Stimulated activated CD8-positive, alpha-beta memory T cell treated with anti-CD3 and anti-CD28 coated beads, Interleukin-2, amount 100 ng/mL, for 48 hours (primary cell): ENCODE results near the gene RIN1.
A peak's percentile ranks its signal among the peaks of the same experiment; 100 is the strongest.
"Not testable (repeated sequence)": the region's sequence is repeated elsewhere in the genome, so short reads cannot be mapped to it uniquely, and the experiment has no call there.

ENCODE experiments used
- DNase-seq, 2 donors: peaks; one replicate each; pipeline ENCODE4 v3.0.0-alpha.2; 2020; ENCODE audit warnings: low read depth in 2 of 2

RIN1 gene

DNA sequence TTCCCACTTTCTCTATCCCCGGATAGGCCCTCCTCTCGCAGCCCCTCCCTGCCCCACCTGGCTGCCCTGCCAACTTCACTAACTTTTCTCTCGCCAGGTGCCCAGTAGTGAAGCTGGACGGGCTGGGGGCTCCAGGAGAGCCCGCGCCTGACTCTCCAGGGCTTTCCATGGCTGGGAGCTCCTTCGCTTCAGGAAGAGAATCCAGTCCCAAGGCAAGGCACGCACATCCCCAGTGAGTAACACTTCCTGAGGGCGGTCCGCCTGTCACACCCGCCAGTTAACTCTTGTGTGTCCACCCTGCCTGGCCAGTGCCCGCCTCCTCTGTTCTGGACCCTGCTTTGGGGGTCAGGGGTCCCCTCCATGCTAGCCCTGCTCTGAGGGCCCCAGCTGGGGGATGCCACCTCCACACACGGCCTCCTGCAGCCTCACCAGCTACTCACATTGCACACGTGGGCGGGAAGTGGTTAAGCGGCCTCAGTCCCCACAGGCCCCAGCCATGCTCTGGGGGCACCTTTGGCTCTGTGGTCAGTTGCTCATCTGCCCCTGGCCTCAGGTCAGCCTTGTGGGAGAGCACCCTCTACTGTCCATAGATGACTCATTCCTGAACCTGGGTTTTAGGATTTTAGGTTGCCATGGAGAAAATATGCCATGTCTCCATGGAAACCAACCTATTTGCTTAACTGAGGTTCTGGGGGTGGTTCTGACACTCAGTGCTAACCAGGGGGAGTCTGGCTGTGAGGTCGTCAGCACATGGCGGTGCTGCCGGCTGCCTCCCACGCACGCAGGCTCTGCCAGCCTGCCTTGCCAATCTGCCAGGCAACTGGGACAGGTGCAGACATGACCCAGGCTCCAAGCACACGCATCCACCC is at the start of gene RIN1:
Gene RIN1, minus strand, starts transcription at position 201 of the 869 bp plus-strand sequence. Its CDS starts 32 bp downstream, at position 169.
- DNase-seq: peak; percentile 66 to 78

DNA sequence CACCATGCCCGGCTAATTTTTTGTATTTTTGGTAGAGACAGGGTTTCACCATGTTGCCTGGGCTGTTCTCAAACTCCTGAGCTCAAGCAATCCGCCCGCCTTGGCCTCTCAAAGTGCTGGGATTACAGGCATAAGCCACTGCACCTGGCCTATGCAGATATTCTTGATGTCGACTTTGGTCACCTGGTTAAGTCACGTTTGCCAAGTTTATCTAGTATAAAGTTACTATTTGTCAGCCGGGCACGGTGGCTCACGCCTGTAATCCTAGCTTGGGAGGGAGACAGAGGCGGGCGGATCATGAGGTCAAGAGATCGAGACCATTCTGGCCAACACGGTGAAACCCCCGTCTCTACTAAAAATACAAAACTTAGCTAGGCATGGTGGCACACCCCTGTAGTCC is 48.1 kb upstream of the RIN1 start:
- DNase-seq: not testable (repeated sequence)

- not testable (repeated sequence) for DNase-seq
Measured at GRCh38 chr11:66380264-66380663, 44.0 kb upstream of the RIN1 start.

GRCh38 chr11:66373690-66374287 is 37.6 kb upstream of the RIN1 start:
- DNase-seq: not testable (repeated sequence)

DNA sequence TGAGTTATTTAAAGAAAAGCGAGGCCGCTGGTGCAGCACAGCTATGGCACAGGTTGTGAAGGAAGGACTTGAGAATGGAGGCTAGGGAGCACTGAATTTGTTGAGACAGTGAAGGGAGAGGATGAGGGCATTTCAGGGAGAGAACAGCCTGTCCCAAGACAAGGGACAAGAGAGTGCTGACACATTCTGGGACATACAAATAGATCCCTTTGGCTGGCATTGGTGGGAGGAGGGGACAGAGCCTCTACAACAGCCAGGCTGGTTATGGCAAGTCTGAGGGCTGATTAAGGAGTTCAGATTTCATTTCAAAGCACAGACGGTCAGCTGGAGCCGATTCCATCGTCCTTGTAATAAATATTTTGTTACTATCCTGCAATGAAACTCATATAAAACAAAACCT is 37.0 kb upstream of the RIN1 start:
- DNase-seq: no peak

DNA sequence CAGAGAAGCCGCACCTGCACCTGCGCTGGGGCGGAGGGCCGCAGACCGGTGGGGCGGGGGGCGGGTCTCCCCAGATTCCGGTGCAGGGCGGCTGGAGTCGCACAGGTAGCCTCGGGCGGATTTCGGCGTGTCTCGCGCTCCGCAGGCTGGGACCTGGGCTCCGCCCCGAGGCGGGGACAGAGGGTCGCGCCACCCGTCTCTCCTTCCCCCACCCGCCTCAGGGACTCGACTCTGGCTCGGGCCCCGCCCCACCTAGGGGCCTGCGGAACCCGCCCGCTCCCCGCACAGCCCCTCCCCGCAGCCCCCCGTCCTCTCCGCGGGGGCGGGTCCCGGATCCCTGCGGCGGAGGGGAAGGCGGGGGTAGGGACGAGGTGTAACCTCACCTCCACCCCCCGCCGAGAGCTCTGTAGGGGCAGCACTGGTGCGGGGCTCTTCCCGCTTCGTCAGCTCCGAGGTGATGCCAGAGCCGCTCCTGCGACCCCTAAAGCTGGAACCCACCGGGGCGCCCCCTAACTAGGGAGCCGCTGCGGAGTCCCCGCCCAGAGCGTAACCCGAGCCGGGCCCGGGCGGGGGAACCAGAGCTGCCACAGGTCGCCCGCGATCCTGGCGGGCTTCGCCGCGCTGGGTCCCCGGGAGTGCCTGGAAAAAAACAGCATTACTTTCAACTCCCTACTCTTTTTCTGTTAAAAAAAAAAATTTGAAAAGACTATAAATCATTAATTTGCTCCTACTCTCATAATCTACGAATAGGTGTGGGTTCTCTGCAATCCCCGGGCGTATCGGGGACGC is 35.6 kb upstream of the RIN1 start, which contains the start of gene SLC29A2:
Gene SLC29A2, minus strand, starts transcription at position 134 of the 789 bp plus-strand sequence. CDS start 169 bp downstream, outside the sequence.
- peak; percentile 73 to 74 for DNase-seq

DNA sequence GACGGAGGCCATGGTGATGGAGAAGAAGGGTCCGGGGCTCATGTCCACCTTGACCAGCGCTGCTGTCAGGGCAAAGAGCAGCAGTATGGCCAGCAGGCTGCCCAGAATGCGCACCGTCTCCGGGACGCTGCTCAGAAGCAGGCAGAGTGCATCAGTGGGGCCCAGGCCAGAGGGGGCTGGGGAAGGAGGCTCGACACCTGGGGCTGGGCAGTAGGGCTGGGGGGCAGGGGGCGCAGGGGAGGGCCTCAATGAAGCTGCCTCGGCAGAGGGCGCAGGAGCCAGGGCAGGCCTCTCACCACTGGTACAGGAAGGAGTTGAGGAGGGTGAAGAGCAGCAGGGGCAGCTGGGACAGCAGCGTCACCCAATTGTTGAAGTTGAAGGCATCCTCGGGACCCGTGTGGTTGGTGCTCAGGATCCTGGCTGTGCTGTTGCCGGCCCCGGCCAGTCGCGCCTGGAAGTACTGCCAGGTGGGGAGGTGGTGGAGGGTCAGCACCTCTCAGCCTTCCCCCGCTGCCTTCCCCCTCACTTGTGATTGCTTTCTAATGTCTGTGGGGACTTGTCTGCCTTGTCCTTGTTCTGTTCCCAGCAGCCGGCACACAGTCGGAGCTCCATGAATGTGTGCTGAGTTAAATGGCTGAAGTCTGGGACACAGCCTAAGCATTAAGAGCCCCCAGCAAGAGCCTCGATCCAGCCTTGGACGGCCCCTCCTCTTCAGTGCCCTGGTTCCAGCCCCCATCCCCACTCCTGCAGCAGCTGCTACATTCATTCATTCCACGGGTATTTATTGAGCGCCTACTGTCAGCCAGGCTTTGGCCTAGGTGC is 33.0 kb upstream of the RIN1 start:
- no peak for DNase-seq

- no peak for DNase-seq
Measured at GRCh38 chr11:66368484-66368883, 32.2 kb upstream of the RIN1 start.

DNA sequence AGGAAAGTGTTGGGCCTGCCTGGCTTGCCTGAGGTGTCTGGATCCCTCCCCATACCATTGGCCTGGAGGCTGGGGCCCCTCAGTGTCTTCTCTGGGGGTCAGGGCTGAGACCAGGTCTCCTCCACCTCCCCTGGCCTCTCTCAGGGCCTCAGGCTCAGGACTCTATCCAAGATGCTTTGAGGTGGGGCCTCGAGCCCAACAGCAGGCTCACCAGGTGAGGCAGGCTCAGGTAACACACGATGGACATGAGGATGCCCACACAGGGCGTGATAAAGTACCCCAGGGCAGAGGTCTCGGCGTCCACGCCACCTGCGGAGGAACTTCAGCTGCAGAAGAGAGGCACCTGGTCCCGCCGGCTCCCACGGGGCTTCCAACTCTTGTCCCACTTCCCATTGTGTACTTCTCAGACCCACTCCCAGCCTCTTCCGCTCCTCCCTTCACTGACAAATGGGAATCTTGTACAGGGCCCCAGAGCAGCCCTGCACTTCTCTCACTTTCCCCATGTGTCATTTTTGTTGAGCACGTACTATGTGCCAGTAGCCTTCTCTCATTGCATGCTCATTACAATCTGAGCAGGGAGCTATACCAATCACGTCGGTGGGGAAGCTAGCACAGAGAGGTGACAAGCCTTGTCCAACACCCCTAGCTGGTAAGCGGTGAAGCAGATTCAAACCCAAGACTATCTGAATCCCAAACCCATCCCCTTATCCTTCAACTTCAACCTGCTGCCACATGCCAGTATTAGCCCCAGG is 31.5 kb upstream of the RIN1 start:
- no peak for DNase-seq

GRCh38 chr11:66366844-66367477 is 30.7 kb upstream of the RIN1 start:
- DNase-seq: no peak

GRCh38 chr11:66365711-66366619 is 29.7 kb upstream of the RIN1 start:
- DNase-seq: no peak

GRCh38 chr11:66365166-66365565 is 28.9 kb upstream of the RIN1 start:
- no peak for DNase-seq

DNA sequence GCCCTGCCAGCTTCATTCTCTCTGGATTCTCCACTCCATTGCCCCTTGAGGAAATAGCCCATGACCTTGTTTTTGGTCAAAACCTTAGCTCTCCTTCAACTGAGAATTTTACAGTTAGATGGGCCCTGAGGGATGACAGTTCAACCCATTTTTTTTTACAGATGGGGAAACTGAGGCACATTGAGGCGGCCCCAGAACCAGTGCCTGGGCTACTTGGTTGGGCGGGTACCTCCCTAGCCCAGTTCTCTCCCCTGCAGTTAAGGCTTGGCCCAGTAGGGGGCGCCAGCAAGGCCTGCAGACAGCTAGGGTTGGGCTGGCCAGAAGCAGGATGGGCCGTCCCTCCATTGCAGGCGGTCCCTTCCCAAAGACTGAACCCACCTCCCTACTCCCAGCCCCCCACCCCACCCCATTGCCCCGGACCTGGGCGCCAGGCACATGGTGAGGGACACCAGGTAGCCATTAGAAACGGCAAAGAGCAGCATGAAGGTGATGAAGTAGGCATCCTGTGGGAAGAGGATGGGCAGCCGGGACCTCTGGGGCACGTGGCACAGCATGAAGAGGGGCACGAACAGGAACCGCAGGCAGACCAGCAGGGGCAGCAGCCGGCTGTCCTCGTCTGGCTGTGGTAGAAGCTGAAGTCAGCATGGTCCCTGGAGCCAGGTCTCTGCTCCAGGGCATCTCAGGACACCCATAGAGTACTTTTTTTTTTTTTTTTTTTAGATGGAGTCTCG is 27.7 kb upstream of the RIN1 start:
- DNase-seq: peak; percentile 73 to 83

DNA sequence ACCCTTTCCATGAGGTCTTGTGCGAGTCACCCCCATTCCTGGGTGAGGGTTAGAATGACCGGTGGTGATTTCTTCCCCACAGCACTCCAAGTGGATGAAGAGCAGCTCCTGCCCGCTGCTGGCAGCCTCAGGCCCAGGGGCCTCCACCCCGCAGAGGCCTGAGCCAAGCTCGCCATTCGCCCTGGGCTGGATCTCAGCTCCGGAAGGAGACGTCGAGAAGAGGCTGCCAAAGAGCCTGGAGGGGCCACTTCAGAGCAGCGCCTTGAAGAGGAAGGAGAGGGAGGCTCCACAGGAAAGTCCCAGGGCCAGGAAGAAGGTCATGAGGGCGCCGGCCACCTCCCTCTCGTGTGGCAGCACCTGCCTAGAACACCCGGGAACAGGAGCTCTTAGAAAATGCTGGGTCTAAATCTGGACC is 27.0 kb upstream of the RIN1 start:
- DNase-seq: no peak

- no peak for DNase-seq
Measured at GRCh38 chr11:66362481-66363147, 26.4 kb upstream of the RIN1 start.

GRCh38 chr11:66361502-66361941 is 25.3 kb upstream of the RIN1 start:
- DNase-seq: no peak

DNA sequence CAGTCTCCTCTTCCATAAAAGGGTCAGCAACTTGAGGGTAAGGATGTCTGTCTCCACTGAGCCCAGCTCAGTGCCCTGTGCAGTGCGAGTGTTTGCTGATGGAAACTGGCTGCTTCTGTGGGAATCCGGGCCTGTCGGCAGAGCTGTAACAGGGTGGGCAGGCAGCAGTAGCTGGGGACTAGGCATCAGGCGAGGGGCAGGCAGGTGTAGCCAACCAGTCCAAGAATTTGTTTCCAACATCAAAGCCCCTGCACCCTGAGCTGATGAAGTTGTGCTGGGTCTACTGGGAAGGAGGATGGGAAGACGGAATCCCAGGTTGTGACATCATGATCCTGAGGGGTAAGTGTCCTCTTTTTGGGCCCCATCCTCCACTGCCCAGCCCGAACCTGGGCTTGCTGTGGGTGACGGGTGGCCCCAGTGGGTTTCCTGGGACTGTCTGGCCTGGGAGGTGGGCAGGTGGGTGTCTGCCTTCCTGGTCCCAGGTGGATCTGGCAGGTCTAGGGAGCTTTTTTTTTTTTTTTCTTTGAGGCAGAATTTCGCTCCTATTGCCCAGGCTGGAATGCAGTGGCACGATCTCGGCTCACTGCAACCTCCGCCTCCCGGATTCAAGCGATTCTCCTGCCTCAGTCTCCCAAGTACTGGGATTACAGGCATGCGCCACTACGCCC is 24.3 kb upstream of the RIN1 start:
- DNase-seq: no peak
